GM12875 (cell line): ENCODE measurements around the gene TAF3.

Experiments used
- H3K4me3 ChIP-seq: one replicate; pipeline ENCODE4 v1.5.1; 2011; ENCODE audit warnings: low read depth, low read length, control low read depth
- CTCF ChIP-seq: IDR thresholded peaks from 2 replicates; pipeline ENCODE4 v1.5.1; 2011; ENCODE audit warnings: low read depth, mild to moderate bottlenecking, control low read depth, inconsistent platforms, low read length, moderate library complexity, borderline replicate concordance; ENCODE audit not compliant: insufficient read depth

Gene TAF3

GRCh38 chr10:8004469-8005000 lies 186.2 kb downstream of the TAF3 start:
- no peak for TF ChIP-seq CTCF
- no peak overlapping the region for H3K4me3 ChIP-seq

DNA sequence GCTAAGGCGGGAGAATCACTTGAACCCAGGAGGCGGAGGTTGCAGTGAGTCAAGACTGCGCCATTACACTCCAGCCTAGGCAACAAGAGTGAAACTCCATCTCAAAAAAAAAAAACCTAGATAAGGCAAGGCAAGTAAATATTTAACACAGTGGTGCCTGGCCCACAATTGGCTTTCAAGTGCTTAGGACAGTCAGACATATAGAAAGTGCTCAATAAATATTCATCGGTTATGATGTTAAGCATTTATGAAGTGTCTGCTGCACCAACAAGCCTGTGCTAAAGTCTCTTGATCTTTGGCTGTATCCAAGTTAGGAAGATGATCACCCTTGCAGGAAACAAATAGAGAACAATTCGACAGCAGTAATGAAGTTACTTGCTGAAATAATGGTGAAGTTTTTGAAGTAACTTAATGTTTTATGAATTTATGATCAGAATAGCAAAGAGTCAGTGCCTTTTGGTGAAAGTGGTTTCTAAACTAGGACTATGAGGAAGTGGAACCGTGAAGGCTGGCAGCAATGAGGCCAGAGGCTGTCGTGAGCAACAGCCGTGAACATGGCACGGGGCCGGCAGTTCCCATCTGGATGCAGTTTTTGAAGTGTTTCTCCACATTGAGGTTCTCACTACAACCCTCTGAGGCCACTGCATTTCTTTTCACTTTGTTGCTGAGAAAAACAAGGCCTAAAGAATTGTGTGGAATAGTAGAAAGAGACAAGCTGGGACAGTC lies 188.1 kb downstream of the TAF3 start:
- no peak overlapping the region for H3K4me3 ChIP-seq
- TF ChIP-seq CTCF: no peak

DNA sequence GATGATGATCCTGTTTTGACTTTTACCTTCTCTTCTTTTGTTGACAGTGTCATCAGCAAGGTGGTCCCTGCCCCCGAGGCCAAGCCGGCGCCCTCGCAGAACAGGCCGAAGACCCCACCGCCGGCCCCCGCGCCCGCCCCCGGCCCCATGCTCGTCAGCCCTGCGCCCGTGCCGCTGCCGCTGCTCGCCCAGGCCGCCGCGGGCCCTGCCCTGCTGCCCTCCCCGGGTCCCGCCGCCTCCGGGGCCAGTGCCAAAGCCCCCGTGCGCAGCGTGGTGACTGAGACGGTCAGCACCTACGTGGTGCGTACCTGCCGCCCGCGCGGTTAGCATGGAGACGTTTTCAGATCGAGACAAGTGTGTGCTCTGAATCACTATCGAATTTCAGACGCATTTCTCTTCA lies 190.7 kb downstream of the TAF3 start:
- no peak for TF ChIP-seq CTCF
- no peak overlapping the region for H3K4me3 ChIP-seq

GRCh38 chr10:8013006-8013405 lies 194.7 kb downstream of the TAF3 start:
- H3K4me3 ChIP-seq: no peak overlapping the region
- no peak for TF ChIP-seq CTCF

- no peak overlapping the region for H3K4me3 ChIP-seq
- TF ChIP-seq CTCF: no peak
Measured at GRCh38 chr10:8013619-8014018, 195.3 kb downstream of the TAF3 start.

GRCh38 chr10:8014649-8015048 lies 196.3 kb downstream of the TAF3 start:
- TF ChIP-seq CTCF: no peak
- no peak overlapping the region for H3K4me3 ChIP-seq

- H3K4me3 ChIP-seq: no peak overlapping the region
- TF ChIP-seq CTCF: no peak
Measured at GRCh38 chr10:8017277-8017676, 199.0 kb downstream of the TAF3 start.
